Measurements from ENCODE around the gene CCNL1.

Gene CCNL1

DNA sequence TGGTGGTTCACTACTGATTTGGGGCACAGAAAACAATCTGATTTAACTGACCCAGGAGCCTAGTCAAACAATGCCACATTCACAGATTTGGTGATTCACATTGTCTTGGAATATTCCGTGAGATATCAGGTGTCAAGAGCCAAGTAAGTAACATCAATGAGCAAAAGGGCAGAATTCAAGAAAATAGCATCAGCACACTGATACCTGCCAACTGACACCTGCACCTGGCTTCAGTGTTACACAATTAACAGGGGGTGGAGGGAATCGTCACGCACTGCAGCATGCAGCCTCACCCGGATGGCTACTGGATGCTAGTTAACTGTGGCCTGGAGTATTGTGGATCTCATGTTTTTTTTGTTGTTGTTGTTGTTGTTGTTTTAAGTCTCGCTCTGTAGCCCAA, 17.6 kb downstream of the CCNL1 start:
- DNase-seq = no peak

DNA sequence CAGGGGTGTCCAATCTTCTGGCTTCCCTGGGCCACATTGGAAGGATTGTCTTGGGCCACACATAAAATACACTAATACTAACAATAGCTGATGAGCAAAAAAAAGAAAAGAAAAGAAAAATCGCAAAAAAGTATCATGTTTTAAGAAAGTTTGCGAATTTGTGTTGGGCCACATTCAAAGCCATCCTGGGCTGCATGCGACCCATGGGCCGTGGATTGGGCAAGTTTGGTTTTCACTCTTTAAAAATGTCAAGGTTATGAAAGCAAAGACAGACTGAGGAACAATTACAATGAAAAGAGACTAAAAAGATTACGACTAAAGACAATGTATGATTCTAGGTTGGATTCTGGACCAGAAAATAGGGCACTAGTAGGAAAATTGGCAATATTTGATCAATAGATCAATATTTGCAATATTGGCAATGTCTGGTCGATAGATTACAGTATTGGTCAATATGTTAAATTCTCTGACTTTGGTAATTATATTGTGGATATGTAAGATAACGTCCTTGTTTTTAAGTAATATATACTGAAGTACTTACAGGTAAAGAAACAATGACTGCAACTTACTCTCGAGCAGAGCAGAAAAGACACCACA, 19.9 kb downstream of the CCNL1 start:
- DNase-seq = no peak

DNA sequence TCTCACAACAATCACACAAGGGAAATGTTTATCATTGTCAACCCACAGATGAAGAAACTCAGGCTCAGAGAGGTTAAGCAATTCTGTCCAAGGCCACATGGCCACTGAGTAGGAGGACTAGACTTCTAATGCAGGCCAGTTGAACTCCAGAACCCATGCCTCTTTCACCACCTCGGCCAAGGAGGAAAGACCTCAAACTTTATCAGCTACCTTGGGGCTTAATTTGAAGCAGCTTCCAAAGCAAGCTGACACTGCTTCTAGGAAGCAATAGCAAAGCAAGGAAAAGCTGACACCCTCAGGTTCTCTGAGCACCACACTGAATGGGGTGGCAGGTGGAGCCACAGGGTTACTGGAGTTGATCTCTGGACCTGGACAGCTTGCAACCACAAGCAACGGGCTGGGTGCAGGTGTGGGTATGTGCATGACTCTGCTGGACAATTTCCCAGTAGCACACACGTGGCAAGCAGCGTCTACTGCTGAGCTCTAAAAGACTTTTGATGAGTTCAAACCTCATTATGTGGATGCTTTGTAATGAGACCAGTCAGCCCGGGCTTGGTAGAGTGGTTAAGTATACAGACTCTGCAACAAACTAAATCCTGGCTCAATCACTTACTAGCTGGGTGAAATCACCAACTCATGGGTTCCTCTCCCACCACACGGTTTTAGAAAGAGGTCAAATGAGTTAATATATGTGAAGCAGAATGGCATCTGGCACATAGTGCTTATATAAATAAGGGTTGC, 23.1 kb downstream of the CCNL1 start:
- DNase-seq = no peak

DNA sequence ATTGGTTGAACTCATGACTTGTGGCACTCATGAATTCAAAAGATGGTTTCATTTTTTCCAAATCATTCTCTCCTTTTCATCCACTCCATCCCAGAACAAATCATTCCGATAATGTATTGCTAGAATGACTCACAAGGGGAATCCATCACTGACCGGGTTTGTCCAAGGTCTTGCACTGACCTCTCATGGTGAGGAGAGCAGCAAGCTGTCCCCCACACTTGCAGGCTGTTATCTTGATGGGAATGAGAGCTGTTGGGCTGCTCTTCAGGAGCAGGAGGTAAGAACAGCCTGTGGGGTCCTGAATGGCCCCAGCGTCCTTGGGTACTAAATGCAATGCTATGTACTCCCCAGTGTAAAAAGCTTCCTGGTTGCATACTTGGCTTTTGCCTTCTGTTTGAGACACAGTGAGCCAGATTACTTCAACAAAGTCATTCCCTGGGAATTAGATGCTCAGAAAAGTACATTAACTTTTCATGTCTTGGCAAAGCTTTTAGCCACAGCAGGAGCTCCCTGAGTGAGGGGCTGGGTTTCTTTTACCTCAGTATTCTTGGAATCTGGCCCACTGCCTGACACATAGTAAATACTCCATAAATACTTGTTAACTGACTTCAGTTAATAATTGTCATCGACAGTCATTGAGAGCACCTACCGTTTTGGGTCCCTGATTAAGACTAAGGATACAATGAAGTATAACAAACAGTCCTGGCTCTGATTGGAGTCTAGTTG, 24.1 kb downstream of the CCNL1 start:
- DNase-seq = no peak

DNA sequence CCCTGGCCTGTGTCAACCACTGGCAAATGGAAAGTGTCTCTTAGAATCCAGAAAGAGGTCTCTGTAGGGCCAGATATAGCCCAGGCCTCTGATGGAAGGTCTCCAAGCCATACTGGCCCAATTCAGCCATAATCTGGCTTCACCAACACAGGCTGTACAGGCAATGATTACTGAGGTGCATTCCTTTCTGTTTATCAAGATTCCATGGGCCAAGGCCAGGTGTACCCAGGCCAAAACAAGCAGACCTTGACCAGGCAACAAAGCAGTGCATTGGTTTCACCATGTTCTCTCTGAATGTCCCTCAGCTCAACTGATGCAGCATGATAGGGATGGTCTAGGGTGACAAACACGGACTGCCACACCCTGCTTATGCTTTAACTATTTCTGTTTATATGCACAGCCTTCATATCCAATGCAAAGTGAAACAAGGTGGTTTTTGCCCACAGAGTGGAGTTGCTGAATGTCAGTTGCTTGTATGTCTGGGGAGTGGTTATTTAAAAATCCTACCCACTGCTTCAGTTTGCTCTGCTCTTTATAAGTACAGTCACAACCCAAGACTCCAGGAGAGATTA, 25.2 kb downstream of the CCNL1 start:
- DNase-seq = no peak

DNA sequence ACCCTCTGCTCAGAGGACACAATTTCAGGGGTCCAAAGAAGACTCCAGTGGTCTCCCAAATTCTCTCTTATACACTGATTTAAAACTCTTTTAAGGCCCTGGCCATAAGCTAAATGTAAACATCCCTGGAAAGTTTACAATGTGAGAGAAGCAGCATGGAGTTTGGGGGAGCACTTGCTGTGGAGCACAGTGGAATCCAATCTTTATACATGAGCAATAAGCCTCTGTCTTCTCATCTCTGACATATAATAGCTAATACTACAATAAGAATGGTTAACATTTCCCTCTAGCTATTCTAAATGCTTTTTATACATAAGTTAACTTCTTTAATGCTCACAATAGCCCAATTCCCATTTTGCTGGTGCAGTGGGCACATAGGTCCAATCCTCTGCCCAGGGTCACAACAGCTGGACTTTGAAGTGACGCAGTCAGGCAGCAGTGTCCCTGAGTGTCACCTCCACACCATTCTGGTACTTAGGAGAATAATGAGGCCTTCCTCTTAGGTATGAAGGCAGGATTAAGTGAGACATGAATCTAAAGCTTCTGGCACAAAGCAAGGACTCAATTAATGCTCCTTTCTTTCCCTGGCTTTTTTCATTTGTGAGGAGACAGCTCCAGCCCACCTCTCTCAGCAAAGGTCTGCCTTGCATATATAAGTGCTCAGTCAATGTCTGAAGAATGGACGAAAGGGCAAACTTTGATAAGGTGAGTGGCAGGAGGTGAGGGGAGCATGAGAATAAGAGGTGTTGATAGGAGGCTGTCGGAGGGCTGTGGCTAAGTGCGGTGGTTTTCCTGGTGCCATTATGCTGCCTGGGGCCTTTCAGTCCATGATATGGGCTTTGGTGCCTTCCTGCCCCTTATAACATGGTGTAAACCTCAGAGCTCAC, 26.3 kb downstream of the CCNL1 start:
- DNase-seq = no peak

DNA sequence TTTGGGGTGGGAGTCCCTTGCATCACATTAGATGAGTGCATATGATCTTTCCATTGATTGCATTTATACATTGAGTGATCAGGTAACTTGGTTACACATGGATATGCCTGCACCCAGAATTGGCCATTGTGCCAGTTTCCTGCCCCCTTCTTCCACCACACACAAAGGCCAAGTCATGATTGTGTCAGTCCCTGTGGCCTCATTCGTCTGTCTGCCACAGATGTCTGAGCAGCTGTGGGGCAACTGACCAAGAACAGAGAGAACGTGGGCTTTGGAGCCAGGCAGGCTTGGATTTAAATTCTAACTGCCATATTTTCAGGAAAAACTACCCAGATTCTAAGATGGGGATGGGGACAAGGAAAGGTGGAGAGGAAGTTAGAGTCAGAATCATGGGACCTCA, 27.0 kb downstream of the CCNL1 start:
- no peak for DNase-seq

DNA sequence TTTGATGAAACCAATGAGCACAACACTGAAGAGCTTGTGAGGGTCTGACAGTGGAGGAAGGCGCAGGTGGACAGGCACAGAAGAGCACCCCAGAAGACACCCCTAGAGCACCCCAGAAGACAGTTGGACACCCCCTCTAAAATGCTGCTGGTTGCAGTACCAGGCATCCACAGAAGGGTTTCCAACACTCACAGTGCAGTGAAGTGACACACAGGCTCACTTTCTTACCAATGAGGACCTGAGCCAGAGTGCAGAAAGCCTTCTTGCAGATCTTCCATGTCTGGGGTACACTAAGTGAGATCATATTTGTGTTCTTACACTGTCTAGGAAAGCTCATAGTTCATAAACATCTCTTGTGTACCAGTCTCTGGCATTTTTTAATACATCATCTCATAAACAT, 27.6 kb downstream of the CCNL1 start:
- DNase-seq = no peak

DNA sequence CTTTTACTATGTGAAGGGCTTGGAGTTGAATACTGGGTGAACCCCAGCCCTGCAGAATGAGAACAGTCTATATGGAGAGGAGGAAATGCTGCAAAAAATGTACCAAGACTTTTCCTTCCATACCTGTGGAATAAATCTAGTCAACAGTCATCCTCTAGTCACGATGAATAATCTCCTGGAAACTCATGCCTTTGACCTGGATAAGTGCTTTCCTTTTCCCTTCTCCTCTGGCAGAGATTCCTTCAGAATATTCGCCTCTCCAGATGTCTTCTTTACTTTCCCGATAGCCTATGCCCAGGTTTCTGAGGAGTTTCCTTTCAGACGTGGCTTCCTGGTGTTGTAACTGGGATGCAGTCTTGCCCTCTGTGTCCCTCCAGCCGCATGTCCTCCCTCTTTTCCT, 28.1 kb downstream of the CCNL1 start:
- DNase-seq = no peak

DNA sequence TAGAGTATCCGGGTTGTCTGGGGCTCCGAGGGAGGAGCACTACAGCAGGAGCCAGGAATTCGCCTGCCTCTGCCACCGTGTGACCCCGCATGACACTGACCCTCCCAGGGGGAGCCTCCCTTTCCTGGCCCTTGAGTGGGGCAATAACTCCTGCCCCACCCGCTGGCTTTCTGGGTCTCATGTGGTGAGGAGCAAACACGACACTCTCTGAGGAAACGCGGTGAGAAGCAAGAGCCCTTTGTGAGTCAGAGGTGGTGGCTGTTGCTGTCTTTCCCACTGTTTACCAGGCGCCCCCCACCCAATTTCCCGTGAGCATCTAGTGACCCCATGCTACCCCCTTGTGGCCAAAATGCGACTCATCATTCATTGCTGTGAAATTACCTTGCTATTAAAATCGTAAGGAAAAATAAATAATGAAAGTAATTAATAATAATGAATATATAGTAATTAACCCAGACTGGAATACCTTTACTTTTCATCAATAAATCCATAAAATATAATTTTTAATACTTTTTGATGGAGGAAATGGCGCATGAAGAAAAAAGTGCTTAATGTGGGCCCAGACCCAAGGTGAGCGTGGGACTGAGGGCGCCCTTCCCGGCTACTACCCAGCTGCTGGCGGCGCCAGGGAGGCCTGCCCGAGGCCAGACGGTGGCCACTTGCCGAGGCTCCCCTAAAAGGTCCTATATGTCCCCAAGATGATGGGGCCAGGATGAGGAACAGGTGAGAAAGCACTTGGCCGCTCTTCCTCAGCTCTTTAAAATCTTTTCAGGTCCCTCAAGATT, 29.3 kb downstream of the CCNL1 start:
- DNase-seq = peak; percentile 58

DNA sequence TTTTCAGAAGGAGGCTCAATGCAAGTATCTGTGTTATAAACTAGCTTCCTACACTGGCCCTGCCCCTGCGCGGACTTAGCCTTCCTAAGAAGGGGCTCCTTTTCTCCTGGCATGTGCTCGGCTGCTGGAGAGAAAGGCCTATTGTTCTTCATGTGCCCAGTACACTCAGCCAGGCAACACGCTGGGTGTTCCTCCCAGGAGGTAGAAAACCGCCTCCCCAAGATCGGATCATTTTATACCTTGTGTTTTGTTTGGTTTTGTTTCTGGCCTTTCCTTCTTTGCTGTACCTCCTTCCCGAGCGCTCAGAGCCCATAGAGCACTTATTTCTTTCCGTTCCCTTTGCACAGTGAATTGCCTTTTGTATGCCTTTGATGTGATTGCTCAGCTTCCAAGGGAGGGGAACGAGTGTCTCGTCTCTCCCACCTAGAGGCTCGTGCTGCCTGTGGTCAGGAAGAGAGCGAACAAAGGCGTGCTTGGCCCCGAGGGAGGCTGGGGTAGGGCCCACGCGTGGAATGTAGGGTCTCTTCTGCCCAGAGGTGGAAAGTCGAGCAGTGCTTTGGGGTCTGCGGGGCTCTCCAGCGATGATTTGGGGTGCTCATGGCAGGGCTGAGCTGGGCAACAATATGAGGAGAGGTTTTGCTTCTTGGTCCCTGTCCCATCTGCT, 30.0 kb downstream of the CCNL1 start:
- DNase-seq = peak; percentile 56

DNA sequence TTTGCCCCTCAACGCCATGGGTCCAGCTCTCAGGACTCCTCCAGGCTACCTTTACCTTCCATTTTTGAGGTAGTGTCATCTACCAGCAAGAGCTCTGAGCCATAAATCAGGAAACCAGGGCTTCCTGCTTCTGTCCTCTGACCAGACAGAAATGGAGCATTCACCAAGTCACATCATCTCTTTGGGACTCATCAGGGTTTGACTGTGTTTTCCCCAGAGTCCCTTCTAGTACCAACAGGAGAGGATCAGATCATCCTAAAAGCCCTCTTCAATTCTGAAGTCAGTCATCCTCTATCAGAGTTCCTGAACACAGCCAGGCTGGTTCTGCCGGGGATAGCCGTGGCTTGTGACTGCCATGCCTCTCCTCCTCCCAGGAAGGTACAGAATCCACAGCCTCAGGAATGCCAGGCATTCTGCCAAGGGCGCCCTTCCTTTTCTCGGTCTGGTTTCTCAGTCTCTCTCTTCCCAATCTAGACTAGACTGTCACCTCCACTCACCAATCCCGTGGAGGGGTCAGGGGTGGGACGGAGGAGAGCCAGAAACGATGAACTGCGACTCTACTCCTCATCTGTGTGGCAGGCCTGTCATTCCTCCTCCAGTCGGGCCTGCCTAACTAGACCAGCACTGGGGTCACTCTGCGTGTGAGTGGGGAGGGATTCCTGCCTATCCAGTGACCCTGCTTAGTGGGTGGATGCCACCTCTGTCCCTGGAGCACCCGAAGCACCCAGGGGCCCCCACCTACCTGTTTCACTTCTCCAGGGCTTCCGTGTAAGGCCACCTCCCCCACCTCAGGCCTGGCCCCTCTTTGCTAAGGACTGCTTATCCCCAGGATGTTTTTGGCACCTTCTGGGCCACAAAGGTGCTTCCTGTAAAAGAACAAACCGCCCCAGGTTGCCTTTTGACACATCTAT, 30.9 kb downstream of the CCNL1 start:
- no peak for DNase-seq

DNA sequence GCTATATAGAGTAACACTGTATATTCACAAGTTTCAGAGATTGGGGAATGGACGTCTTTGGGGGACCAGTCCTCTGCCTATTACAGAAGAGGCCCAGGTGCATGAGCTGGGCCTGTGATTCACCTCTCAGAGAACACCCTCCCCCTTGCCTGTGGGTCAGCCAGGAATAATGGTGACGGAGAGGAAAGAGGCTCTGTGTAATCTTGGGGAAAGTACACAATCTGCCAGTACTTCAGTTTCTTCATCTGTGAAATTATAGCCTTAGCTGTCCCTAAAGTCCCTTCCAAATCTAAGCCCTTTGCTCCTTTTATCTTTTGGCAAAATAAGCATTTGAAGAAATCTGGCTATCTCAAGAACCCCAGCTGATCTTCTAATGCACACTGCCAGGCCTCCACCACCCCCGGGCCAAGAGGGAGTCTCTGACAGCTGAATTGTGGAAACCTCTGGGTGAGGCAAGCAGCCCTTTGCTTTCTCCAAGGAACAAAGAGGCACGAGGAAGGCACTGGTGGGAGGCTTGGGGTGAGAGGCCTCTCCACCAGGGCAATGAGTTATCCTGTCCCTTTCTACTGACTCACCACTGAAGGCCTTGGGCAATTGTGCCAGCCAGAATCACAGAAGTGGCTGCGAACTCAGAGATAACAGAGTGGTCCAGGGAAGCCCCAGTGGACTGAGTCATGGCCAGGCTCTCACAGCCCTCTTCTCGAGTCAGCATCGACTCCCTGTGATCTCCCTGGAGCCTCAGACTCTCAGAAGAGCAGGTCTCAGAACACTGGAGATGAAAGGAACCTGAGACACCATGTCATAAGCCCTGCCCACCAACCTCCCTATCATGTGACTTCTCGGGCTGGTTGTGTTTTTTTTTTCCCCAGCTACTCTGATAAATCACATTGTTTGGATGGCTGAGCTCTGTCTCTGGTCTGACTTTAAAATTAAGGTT, 31.8 kb downstream of the CCNL1 start:
- DNase-seq = no peak

DNA sequence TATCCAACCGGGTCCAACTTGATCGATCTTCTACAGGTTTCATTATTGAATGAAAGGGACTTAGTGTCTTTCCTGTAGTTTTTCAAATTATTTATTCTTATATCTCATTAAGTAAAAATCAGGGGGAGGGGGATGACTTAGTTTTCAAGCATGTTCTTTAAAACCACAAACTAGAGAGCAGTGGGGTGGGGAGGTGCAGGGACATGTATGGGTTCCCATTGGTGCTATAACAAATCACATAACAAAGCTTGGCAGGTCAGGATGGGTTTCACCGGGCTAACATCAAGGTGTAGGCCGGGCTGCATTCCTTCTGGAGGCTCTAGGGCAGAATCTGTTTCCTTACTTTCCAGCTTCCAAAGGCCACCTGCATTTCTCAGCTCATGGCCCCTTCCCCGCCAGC, 32.7 kb downstream of the CCNL1 start:
- no peak for DNase-seq

DNA sequence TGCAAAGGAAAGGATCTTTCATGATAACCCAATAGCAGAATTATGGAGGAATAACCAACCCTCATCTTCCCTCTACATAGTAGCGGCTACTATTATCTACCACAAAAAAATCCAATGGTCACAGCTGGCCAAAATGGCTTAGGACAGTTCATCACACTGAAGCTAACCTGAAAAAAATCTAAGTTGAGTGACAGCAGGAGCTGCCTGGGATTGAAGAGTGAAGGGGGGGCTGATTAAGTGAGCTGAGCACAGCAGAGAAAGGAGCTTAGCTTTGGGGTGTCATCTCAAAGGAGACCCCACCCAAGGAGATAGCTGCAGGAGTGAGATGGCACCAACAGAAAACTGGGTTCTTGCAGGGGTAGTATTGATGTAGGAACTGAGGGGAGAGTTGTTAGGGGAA, 33.6 kb downstream of the CCNL1 start:
- DNase-seq = no peak

DNA sequence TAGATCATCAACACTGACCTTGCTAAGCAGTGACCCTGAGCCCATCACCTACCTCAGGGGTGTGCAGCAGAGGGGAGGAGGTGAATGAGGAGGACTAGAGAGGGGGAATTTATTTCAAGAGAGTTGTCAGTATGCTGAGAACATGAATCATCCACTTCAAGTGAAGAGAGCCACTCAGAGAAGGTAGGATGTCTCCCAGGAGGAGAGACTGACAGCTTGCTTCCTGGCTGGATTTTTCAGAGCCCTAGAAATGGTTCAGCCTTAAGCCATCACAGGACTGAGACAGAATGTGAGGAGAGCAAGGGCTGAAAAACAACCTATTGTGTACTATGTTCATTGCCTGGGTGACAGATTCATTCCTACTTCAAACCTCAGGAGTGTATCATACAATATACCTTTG, 34.8 kb downstream of the CCNL1 start:
- DNase-seq = no peak

DNA sequence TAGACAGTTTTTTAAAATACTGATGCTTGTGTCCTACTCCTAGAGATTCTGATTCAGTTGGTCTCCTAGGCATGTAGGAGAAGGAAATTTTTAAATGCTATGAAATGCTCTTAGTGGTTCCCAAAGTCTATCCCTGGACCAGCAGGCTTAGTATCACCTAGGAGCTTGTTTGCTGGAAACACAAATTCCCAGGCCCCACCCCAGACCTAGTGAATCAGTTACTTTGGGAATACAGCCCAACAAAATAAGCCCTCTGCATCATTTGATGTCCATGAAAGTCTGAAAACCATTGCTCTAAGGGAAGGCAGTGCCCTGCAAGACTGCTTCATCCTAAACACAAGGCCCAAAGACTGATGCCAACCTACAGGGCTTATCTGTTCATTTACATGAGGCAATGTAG, 36.3 kb downstream of the CCNL1 start:
- no peak for DNase-seq

DNA sequence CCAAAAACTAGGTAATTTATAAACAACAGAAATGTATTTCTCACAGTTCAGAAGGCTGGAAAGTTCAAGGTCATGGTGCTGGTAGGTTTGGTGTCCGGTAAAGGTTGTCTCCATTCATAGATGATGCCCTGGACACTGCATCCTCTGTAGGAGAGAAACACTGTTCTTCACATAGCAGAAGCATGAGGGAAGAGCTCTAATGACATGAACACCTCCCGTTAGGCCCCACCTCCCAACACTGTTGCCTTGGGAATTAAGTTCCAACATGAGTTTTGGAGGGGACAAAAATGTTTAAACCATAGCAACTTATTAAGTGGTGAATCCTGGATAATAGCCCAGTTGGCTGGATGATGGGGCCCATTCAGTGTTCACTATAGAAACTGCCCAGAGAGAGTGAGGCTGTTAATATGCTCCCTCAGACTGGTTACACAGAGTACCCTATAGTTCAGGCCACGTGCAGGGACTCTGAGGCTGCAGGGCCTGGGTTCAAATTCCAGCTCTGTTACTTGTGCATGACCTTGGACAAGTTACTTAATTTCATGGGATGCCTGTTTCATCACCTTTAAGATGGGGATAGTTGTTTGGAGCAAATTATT, 37.0 kb downstream of the CCNL1 start:
- DNase-seq = no peak

DNA sequence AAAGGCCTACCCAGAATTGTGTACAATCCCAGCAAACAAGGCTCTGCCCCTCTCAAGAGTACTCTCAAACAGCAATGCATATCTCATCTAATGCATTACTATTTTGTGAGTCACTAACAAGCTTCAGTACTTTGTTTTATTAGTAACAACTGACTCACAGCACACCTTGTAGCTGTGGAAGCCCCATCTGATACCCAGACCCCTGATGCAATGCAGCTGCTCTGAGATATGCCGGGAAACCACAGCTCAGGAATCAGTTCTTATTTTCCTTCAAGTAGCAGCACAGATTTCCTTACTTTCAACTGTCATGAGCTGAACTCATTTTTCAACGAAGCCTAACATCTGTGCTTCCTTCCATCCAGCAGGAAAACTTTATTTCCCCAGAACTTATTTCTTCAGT, 37.8 kb downstream of the CCNL1 start:
- DNase-seq = no peak

Measured in right forelimb (tissue), 1 donor.